ENCODE measurements around the gene GTPBP4.
A peak's percentile ranks its signal among the peaks of the same experiment; 100 is the strongest.

DNA sequence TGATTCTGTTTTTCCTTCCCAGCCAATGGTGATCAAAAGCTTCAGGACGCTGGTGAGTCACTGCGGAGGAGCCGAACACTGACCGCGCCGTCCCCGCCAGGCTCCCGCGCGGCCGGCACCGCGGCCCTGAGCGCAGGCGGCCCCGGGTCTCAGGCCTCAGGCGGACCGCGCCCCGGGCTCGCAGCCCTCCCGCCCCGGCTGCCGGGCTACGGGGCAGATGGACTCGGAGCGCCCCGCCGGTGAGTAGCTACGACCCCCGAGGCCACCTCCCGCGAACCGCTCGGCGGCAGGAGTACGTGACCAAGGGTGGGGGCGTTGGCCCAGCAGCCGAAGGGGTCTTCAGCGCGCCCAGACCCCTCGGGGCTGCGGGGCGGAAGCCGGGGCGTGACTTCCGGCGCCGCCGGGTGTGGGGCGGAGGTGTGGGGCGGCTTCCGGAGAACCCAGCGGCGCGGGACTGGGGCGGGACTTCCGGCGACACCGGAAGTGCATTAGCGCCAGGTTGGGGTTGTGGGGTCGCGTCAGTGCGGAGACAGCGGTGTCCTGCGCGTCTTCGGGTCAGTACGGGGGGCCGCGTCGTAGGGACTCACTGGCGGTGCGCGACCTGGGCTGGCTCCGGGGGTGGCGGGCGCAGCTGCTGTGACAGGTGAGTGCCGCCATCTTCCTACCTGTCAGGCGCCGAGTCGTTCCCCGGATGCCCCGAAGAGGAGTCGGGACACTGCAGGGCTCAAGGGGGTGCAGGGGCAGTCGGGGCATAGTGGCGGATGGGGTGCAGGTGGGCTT, 68.3 kb downstream of the GTPBP4 start, which contains the start of gene WDR37:
- TF ChIP-seq CTCF (IDR thresholded peaks at IDR 0.05 in 8 of 11, conservative IDR thresholded peaks at IDR 0.05 in 3 of 11) (no peak), POLR2A (IDR thresholded peaks at IDR 0.05) (peak in 1 of 3 donors; percentile 47), POLR2AphosphoS5 (IDR thresholded peaks at IDR 0.05) (peak; percentile 91 to 97 (median 92))

Measured in spleen (tissue), 7 donors.